Stomach (tissue), 4 donors: ENCODE results near the gene CALCB.

Experiments
- CTCF ChIP-seq, 7 experiments: fragments of 450-650 bp in 4 of 7; fragments of 200-600 bp in 3 of 7; sonication (generic) in 3 of 7; IDR thresholded peaks; one replicate each; pipeline ENCODE4 v1.5.1; 2016 to 2019; ENCODE audit warnings: antibody characterized with exemption in 7 of 7, control low read depth in 2 of 7, mild to moderate bottlenecking in 1 of 7
- POLR2AphosphoS5 ChIP-seq, 3 donors: sonication (generic); formaldehyde crosslinking; IDR thresholded peaks; one replicate each; pipeline ENCODE4 v1.6.1; 2016; ENCODE audit warnings: antibody characterized with exemption in 3 of 3

DNA sequence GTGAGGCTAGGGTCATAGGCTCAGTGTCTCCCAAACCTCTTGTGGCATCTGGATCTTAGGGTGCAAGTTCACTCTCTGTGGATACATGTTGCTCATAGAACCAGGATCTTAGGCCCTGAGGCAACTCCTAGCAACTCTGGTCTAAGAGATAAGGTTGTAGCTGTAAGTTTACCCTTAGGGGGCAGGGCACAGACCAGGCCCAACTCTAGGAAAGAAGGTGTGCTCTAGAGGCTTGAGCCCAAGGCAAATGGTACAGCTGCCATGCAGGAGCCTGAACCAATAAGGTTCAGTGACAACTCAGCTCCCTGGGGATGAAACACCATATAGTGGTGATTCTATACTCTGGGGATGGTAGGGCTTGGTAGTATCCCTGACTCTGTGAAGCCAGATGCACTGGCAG is 17.8 kb downstream of the CALCB start:
- TF ChIP-seq CTCF (IDR thresholded peaks at IDR 0.05) (no peak), POLR2AphosphoS5 (IDR thresholded peaks at IDR 0.05) (no peak)
